ENCODE measurements around the gene COL23A1. TPM values are rescaled to one million over a fixed set of nuclear protein-coding genes. Genes with fewer than 3 reads are reported as not detected.

Gene COL23A1
- polyA plus RNA-seq, 1 donor (not counting 4 experiments of a cell fraction or from before 2014, with no cell fraction given), result not detected

DNA sequence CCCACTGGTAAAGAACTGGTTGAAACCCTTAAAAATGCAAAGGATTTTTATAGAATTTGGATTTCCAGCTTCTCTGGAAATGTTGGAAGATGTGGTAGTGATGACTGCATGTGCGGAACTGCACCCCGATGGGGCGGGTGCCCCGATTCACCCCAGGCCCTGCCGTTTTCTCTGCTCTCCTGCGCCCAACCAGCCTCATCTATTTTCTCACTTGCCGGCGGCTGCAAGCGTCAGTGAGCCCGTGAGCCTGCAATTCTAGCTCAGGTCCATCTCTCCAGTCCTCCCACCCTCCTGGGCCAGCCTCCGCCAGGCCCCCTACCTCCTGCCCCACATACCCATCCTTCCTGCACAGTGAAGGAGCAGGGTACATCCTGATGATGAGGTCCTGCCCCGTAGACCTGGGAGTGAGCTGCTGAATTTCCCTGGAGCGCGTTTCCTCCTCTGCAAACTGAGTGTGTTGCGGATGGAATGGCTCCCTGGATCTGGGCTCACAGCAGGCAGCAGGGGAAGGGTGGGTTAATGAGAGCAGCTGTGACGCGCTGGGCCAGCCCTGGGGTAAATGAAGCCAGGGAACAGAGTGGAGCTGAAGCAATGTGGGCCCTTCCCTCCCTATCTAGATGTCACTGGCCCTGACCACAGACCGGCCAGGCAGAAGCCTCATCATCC is 311.7 kb downstream of the COL23A1 start:
- no peak for DNase-seq (ENCODE audit: low read depth, low spot score)
- H3K9ac ChIP-seq (ENCODE audit: control insufficient read depth, extremely low read depth, insufficient read depth, low read length), result no peak overlapping the region
- no peak overlapping the region for H2AFZ ChIP-seq (ENCODE audit: control insufficient read depth, low read length)
- FAIRE-seq, result no peak
- no peaks in the 10 kb centered on the region for H3K36me3 ChIP-seq (ENCODE audit: control insufficient read depth in 2 of 2, extremely low read depth in 1 of 2, insufficient read depth in 2 of 2, low read length in 2 of 2)
- H3K9me3 ChIP-seq (ENCODE audit: control insufficient read depth, low read depth, low read length), result peaks cover 3% of the 10 kb centered on the region
- TF ChIP-seq, protein P1, sequence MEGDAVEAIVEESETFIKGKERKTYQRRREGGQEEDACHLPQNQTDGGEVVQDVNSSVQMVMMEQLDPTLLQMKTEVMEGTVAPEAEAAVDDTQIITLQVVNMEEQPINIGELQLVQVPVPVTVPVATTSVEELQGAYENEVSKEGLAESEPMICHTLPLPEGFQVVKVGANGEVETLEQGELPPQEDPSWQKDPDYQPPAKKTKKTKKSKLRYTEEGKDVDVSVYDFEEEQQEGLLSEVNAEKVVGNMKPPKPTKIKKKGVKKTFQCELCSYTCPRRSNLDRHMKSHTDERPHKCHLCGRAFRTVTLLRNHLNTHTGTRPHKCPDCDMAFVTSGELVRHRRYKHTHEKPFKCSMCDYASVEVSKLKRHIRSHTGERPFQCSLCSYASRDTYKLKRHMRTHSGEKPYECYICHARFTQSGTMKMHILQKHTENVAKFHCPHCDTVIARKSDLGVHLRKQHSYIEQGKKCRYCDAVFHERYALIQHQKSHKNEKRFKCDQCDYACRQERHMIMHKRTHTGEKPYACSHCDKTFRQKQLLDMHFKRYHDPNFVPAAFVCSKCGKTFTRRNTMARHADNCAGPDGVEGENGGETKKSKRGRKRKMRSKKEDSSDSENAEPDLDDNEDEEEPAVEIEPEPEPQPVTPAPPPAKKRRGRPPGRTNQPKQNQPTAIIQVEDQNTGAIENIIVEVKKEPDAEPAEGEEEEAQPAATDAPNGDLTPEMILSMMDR (optimal IDR thresholded peaks at IDR 0.05 in 1 of 3, IDR thresholded peaks at IDR 0.05 in 1 of 3, conservative IDR thresholded peaks at IDR 0.05 in 1 of 3; ENCODE audit: extremely low read depth in 1 of 3, insufficient read depth in 2 of 3, low read length in 3 of 3), result no peak
- TF ChIP-seq EZH2 (IDR thresholded peaks at IDR 0.05; ENCODE audit: low read length), result no peak
- dilution Hi-C loops (cut with MboI; ENCODE audit: extremely low pct_ligation_motif_present, low sequenced_read_pairs), result no loop called here
- H3K4me2 ChIP-seq (ENCODE audit: control insufficient read depth, extremely low read depth, insufficient read depth, low read depth, low read length), result no peak overlapping the region
- H3K27ac ChIP-seq (ENCODE audit: control insufficient read depth, insufficient read depth, low read length), result no peak overlapping the region
- no peak overlapping the region for H3K4me3 ChIP-seq (ENCODE audit: control insufficient read depth in 2 of 3, extremely low read depth in 1 of 3, insufficient read depth in 2 of 3, low read depth in 1 of 3, low read length in 3 of 3)
- no peaks in the 10 kb centered on the region for H3K79me2 ChIP-seq (ENCODE audit: control insufficient read depth, insufficient read depth, low read length)
- no peaks in the 10 kb centered on the region for H4K20me1 ChIP-seq (ENCODE audit: control insufficient read depth, extremely low read depth, insufficient read depth, low read length)
- H3K4me1 ChIP-seq (ENCODE audit: control insufficient read depth, extremely low read depth, insufficient read depth, low read length), result no peaks in the 10 kb centered on the region
- H3K9me1 ChIP-seq (ENCODE audit: control insufficient read depth, extremely low read depth, insufficient read depth, low read length), result no peaks in the 10 kb centered on the region
- peaks cover 4% of the 10 kb centered on the region for H3K27me3 ChIP-seq (ENCODE audit: control insufficient read depth, extremely low read depth, insufficient read depth, low read length)

DNA sequence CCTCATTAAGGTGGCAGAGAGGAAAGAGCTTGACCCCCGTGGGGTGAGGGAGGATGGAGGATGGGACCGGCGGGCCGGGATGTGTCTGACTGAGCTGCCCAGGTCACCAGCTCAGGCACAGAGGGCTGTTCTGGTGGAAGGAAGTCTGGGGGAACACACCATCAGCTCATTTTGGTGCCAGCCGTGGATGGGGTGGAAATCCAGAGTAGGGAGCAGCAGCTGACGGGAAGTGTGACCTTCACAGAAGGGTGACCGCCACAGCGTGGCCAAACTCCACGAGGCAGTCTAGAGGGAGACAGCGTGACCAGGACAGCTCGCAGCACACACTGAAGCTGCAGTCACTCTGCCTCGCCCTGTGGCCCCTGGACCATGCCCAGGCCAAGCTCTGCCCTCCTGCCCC is 312.3 kb downstream of the COL23A1 start:
- Histone ChIP-seq H3K9ac (ENCODE audit: control insufficient read depth, extremely low read depth, insufficient read depth, low read length) (no peak overlapping the region), H2AFZ (ENCODE audit: control insufficient read depth, low read length) (no peak overlapping the region), H3K79me2 (ENCODE audit: control insufficient read depth, insufficient read depth, low read length) (no peaks in the 10 kb centered on the region), H3K27ac (ENCODE audit: control insufficient read depth, insufficient read depth, low read length) (no peak overlapping the region), H3K9me3 (ENCODE audit: control insufficient read depth, low read depth, low read length) (peaks cover 3% of the 10 kb centered on the region), H3K4me1 (ENCODE audit: control insufficient read depth, extremely low read depth, insufficient read depth, low read length) (no peaks in the 10 kb centered on the region), H4K20me1 (ENCODE audit: control insufficient read depth, extremely low read depth, insufficient read depth, low read length) (no peaks in the 10 kb centered on the region), H3K27me3 (ENCODE audit: control insufficient read depth, extremely low read depth, insufficient read depth, low read length) (peaks cover 4% of the 10 kb centered on the region), H3K4me2 (ENCODE audit: control insufficient read depth, extremely low read depth, insufficient read depth, low read depth, low read length) (no peak overlapping the region), H3K9me1 (ENCODE audit: control insufficient read depth, extremely low read depth, insufficient read depth, low read length) (no peaks in the 10 kb centered on the region), H3K36me3 (ENCODE audit: control insufficient read depth in 2 of 2, extremely low read depth in 1 of 2, insufficient read depth in 2 of 2, low read length in 2 of 2) (no peaks in the 10 kb centered on the region), H3K4me3 (ENCODE audit: control insufficient read depth in 2 of 3, extremely low read depth in 1 of 3, insufficient read depth in 2 of 3, low read depth in 1 of 3, low read length in 3 of 3) (no peak overlapping the region)
- TF ChIP-seq, protein P1 (optimal IDR thresholded peaks at IDR 0.05 in 1 of 3, IDR thresholded peaks at IDR 0.05 in 1 of 3, conservative IDR thresholded peaks at IDR 0.05 in 1 of 3; ENCODE audit: extremely low read depth in 1 of 3, insufficient read depth in 2 of 3, low read length in 3 of 3), result no peak
- TF ChIP-seq EZH2 (IDR thresholded peaks at IDR 0.05; ENCODE audit: low read length), result no peak
- FAIRE-seq, result no peak
- DNase-seq (ENCODE audit: low read depth, low spot score), result no peak
- dilution Hi-C loops (cut with MboI; ENCODE audit: extremely low pct_ligation_motif_present, low sequenced_read_pairs), result no loop called here
